Gastrocnemius medialis (tissue), 4 donors: Measurements from ENCODE around the gene SPO11.
A peak's percentile ranks its signal among the peaks of the same experiment; 100 is the strongest.

ENCODE experiments used
- CTCF ChIP-seq, 5 experiments: fragments of 450-650 bp in 3 of 5; fragments of 200-600 bp in 2 of 5; sonication (generic) in 2 of 5; IDR thresholded peaks in 4 of 5; conservative IDR thresholded peaks in 1 of 5; 1 replicate in 4 of 5; 2 replicates in 1 of 5; pipeline ENCODE4 v1.5.1; 2016 to 2019; ENCODE audit warnings: antibody characterized with exemption in 5 of 5, mild to moderate bottlenecking in 3 of 5, moderate library complexity in 3 of 5
- POLR2A ChIP-seq, 2 donors: fragments of 450-650 bp; IDR thresholded peaks; one replicate each; pipeline ENCODE4 v1.6.1; 2017; ENCODE audit warnings: antibody characterized with exemption in 2 of 2, mild to moderate bottlenecking in 2 of 2, moderate library complexity in 2 of 2

- no peak for TF ChIP-seq CTCF (IDR thresholded peaks at IDR 0.05 in 4 of 5, conservative IDR thresholded peaks at IDR 0.05 in 1 of 5)
- peak; percentile 75 to 79 for TF ChIP-seq POLR2A (IDR thresholded peaks at IDR 0.05)
Observed at GRCh38 chr20:57392512-57393271, 63.1 kb downstream of the SPO11 start.
